K562 (cell line): ENCODE data around the gene TRABD2B.

Experiments used
- E2F1 ChIP-seq: sonication (generic); formaldehyde crosslinking; IDR thresholded peaks from 2 replicates; pipeline ENCODE4 v1.8.1; 2023; ENCODE audit warnings: mild to moderate bottlenecking, missing genetic modification reagents, moderate library complexity
- FOXA1 ChIP-seq: fragments of 450-650 bp; IDR thresholded peaks from 2 replicates; pipeline ENCODE4 v1.6.1; 2016; ENCODE audit warnings: mild to moderate bottlenecking, borderline replicate concordance
- HNRNPUL1 ChIP-seq: fragments of 200-400 bp; formaldehyde crosslinking; IDR thresholded peaks from 2 replicates; pipeline ENCODE4 v1.6.1; 2017; ENCODE audit warnings: low read length
- RFX5 ChIP-seq: IDR thresholded peaks from 2 replicates; pipeline ENCODE4 v1.6.1; 2011; ENCODE audit warnings: low read depth, mild to moderate bottlenecking, improper control_type of control experiment, low read length
- SMARCA5 ChIP-seq: fragments of 450-650 bp; IDR thresholded peaks from 2 replicates; pipeline ENCODE4 v1.6.1; 2016
- ZBTB26 ChIP-seq: fragments of 450-650 bp; formaldehyde crosslinking; IDR thresholded peaks from 2 replicates; pipeline ENCODE4 v1.4.0; 2022; ENCODE audit warnings: missing genetic modification characterization

GRCh38 chr1:47821760-47822159 is 175.4 kb downstream of the TRABD2B start:
- TF ChIP-seq E2F1 = no peak
- no peak for TF ChIP-seq RFX5
- TF ChIP-seq FOXA1 = no peak
- TF ChIP-seq SMARCA5 = no peak
- no peak for TF ChIP-seq ZBTB26 (CRISPR knock-in tag)
- no peak for TF ChIP-seq HNRNPUL1
